CD4-positive, alpha-beta T cell (primary cell): Measurements from ENCODE around the gene MFSD2A. TPM values are rescaled to one million over a fixed set of nuclear protein-coding genes. Genes with fewer than 3 reads are reported as not detected.

Source experiments
- ATAC-seq: fragments of 200-7000 bp; cut with Tn5 transposase; one replicate; pipeline ENCODE4 v1.10.0; 2022; ENCODE audit warnings: mild to moderate bottlenecking; ENCODE audit not compliant: poor library complexity
- CTCF ChIA-PET: fragments of 350-600 bp; sonication (Branson Sonifier 250); formaldehyde crosslinking; loops from one replicate; lab custom pipeline; 2021; ENCODE audit warnings: antibody characterized with exemption, inconsistent platforms; lab: Charles Lee
- POLR2A ChIA-PET: fragments of 350-600 bp; sonication (Branson Sonifier 250); formaldehyde crosslinking; loops from one replicate; lab custom pipeline; 2021; ENCODE audit warnings: antibody characterized with exemption, inconsistent platforms; lab: Charles Lee
- DNase-seq, 14 experiments: peaks; one replicate each; pipeline ENCODE4 v3.0.0-alpha.2; 2013 to 2020; ENCODE audit warnings: mixed read lengths in 2 of 14
- H3K27ac ChIP-seq, 2 donors: one replicate each; pipeline versions ENCODE4 v1.5.1 to v1.7.0; 2013; ENCODE audit warnings: low read length in 2 of 2, low read depth in 1 of 2, mild to moderate bottlenecking in 1 of 2
- H3K27me3 ChIP-seq, 2 experiments: 1 replicate in 1 of 2; 2 replicates in 1 of 2; pipeline versions ENCODE4 v1.6.1 to v1.7.0; 2013; ENCODE audit warnings: low read length in 2 of 2, control low read depth in 1 of 2, mild to moderate bottlenecking in 1 of 2, moderate library complexity in 1 of 2; ENCODE audit not compliant: insufficient read depth in 2 of 2, control insufficient read depth in 1 of 2
- H3K36me3 ChIP-seq: one replicate; pipeline ENCODE4 v1.6.1; 2013; ENCODE audit warnings: low read length, control low read depth; ENCODE audit not compliant: insufficient read depth
- H3K4me1 ChIP-seq: one replicate; pipeline ENCODE4 v1.6.1; 2013; ENCODE audit warnings: low read length, control low read depth; ENCODE audit not compliant: insufficient read depth
- H3K4me3 ChIP-seq: one replicate; pipeline ENCODE4 v1.5.1; 2013; ENCODE audit warnings: mild to moderate bottlenecking, low read length, moderate library complexity
- H3K9me3 ChIP-seq, 2 experiments: 1 replicate in 1 of 2; 2 replicates in 1 of 2; pipeline versions ENCODE4 v1.6.1 to v1.7.0; 2013; ENCODE audit warnings: low read length in 2 of 2, mild to moderate bottlenecking in 2 of 2, control low read depth in 1 of 2, moderate library complexity in 1 of 2; ENCODE audit not compliant: control insufficient read depth in 1 of 2, insufficient read depth in 1 of 2
- H3K27ac Mint-ChIP-seq: one replicate; pipeline ENCODE4 v1.8.0; 2020; ENCODE audit warnings: mixed read lengths
- H3K27me3 Mint-ChIP-seq: one replicate; pipeline ENCODE4 v1.8.0; 2021; ENCODE audit warnings: mixed read lengths
- H3K36me3 Mint-ChIP-seq: one replicate; pipeline ENCODE4 v1.8.0; 2021; ENCODE audit warnings: low read depth, mixed read lengths
- H3K4me1 Mint-ChIP-seq: one replicate; pipeline ENCODE4 v1.8.0; 2021; ENCODE audit warnings: low read depth, mixed read lengths
- H3K4me3 Mint-ChIP-seq: one replicate; pipeline ENCODE4 v1.8.0; 2020; ENCODE audit warnings: mild to moderate bottlenecking, mixed read lengths
- H3K9me3 Mint-ChIP-seq: one replicate; pipeline ENCODE4 v1.8.0; 2020; ENCODE audit warnings: mixed read lengths
- CTCF ChIP-seq: fragments of 200-600 bp; IDR thresholded peaks from one replicate; pipeline ENCODE4 v1.8.0; 2022; ENCODE audit warnings: antibody characterized with exemption, mild to moderate bottlenecking
- intact Hi-C, 2 experiments: fragments of 100-400 bp; cut with DNase I in 1 of 2; cut with micrococcal nuclease in 1 of 2; formaldehyde crosslinking; loops; one replicate each; pipeline versions ENCODE4 v1.15.1 to v1.9.0; 2023 to 2025; cut with DNase I, micrococcal nuclease
- total RNA-seq, 174 experiments: library from RNA in 2 of 174; stranded (reverse) in 2 of 174; gene quantifications; one replicate each; pipeline ENCODE4 v1.2.3 and lab custom pipeline; 2021 to 2026

Gene MFSD2A
- total RNA-seq, 2 experiments from 2014 or later = 2.5 to 2.7 TPM

DNA sequence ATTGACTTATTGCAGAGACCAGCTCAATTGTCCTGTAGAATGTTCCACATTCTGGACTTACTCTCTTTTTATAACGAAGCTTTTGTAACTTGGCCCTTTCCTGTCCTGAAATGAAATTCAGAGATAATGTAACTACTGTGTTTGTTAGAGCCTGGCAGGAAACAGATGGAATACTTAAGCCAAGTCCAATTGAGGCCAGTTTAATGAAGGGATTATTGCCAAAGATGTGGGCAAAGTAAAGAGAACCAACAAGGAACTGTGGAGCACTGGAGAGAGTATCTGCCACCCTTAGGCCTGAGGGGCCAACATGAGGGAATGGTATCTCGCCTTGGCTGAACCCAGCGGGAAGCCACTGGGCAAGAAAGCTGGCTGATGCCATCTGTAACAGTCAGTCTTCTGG lies 32.9 kb downstream of the MFSD2A start:
- Mint-ChIP-seq H3K27ac (no peak overlapping the region), H3K9me3 (no peaks in the 10 kb centered on the region), H3K27me3 (no peaks in the 10 kb centered on the region), H3K4me3 (no peak overlapping the region), H3K36me3 (no peaks in the 10 kb centered on the region), H3K4me1 (no peaks in the 10 kb centered on the region)
- no peaks in the 10 kb centered on the region for H3K27me3 ChIP-seq
- POLR2A ChIA-PET = no interaction called here
- no peak overlapping the region for H3K27ac ChIP-seq
- peaks cover 4% of the 10 kb centered on the region for H3K4me1 ChIP-seq
- no peak for TF ChIP-seq CTCF
- ATAC-seq (no peak), DNase-seq (no peak)
- intact Hi-C loops = no loop called here
- H3K36me3 ChIP-seq = no peaks in the 10 kb centered on the region
- CTCF ChIA-PET = no interaction called here
- no peaks in the 10 kb centered on the region for H3K9me3 ChIP-seq
- H3K4me3 ChIP-seq = no peak overlapping the region

DNA sequence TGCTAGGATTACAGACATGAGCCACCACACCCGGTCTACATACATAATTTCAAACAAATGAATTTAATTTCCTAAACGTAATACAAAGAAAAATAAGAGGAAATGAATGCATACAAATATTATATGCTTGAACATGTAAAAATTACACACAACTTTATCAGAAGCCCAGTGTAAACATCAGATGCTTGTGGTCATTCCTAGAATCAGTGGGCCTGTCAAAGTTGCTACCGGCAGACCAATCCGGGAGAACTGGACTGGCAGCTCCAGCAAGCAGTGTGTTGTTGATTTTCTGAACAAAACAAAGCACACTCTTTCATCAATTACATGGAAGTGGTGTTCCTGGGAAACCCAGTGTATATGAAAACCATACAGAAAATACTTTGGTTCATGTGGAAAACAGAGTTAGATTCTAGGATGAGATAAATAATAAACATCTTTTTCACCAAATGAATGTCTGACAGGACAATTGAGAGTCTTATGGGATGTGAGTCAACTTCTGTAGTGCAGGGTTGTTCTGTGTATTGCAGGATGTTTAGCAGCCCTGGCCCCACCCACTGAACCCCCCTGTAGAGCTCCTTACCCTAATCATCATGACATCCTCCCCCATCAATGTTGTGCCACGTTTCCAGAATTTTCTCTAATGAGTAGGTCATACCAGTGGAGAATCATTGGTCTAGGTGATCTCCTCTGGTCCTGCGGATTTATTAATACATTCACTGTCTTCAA lies 33.8 kb downstream of the MFSD2A start:
- no peaks in the 10 kb centered on the region for H3K36me3 Mint-ChIP-seq
- no peak overlapping the region for H3K4me3 ChIP-seq
- H3K4me3 Mint-ChIP-seq = no peak overlapping the region
- ATAC-seq (no peak), DNase-seq (no peak)
- POLR2A ChIA-PET = no interaction called here
- H3K9me3 ChIP-seq = no peaks in the 10 kb centered on the region
- CTCF ChIA-PET = no interaction called here
- H3K27me3 Mint-ChIP-seq = no peaks in the 10 kb centered on the region
- H3K36me3 ChIP-seq = no peaks in the 10 kb centered on the region
- H3K9me3 Mint-ChIP-seq = no peaks in the 10 kb centered on the region
- H3K27ac Mint-ChIP-seq = no peak overlapping the region
- no peaks in the 10 kb centered on the region for H3K4me1 Mint-ChIP-seq
- no peak overlapping the region for H3K27ac ChIP-seq
- intact Hi-C loops = no loop called here
- TF ChIP-seq CTCF = no peak
- H3K4me1 ChIP-seq = peaks cover 4% of the 10 kb centered on the region
- H3K27me3 ChIP-seq = no peaks in the 10 kb centered on the region

- Histone ChIP-seq H3K4me3 (no peak overlapping the region), H3K27me3 (no peaks in the 10 kb centered on the region), H3K27ac (no peak overlapping the region), H3K9me3 (no peaks in the 10 kb centered on the region), H3K4me1 (peaks cover 5% of the 10 kb centered on the region), H3K36me3 (no peaks in the 10 kb centered on the region)
- no peak for DNase-seq
- intact Hi-C loops = no loop called here
- Mint-ChIP-seq H3K9me3 (no peaks in the 10 kb centered on the region), H3K36me3 (no peaks in the 10 kb centered on the region), H3K27ac (no peak overlapping the region), H3K4me3 (no peak overlapping the region), H3K27me3 (no peaks in the 10 kb centered on the region), H3K4me1 (no peaks in the 10 kb centered on the region)
- no peak for ATAC-seq
- ChIA-PET CTCF (no interaction called here), POLR2A (no interaction called here)
- no peak for TF ChIP-seq CTCF
Measured at GRCh38 chr1:39990428-39990827, 35.5 kb downstream of the MFSD2A start.
